ENCODE measurements around the gene GLRB. TPM values are rescaled to one million over a fixed set of nuclear protein-coding genes. Genes with fewer than 3 reads are reported as not detected.

GLRB gene
- total RNA-seq, 1 experiment from 2014 or later: 9.1 TPM

GRCh38 chr4:157141976-157142375, 66.0 kb downstream of the GLRB start:
- H3K4me3 Mint-ChIP-seq (ENCODE audit: low read depth, unreplicated experiment): no peak overlapping the region
- H3K9me3 Mint-ChIP-seq (ENCODE audit: low read depth, unreplicated experiment): no peaks in the 10 kb centered on the region
- no TSS peak for BruUV-seq (replicated peaks)
- no peaks in the 10 kb centered on the region for H3K36me3 Mint-ChIP-seq (ENCODE audit: insufficient read depth, unreplicated experiment)
- CTCF ChIA-PET: no interaction called here
- no peaks in the 10 kb centered on the region for H3K4me1 Mint-ChIP-seq (ENCODE audit: low read depth, unreplicated experiment)
- no peak for DNase-seq
- H3K27ac Mint-ChIP-seq (ENCODE audit: unreplicated experiment): no peak overlapping the region
- TF ChIP-seq CTCF (IDR thresholded peaks at IDR 0.05; ENCODE audit: unreplicated experiment): no peak
- intact Hi-C loops (cut with micrococcal nuclease; ENCODE audit: unreplicated experiment): no loop called here
- no peaks in the 10 kb centered on the region for H3K27me3 Mint-ChIP-seq (ENCODE audit: unreplicated experiment)

GRCh38 chr4:157143369-157143768, 67.4 kb downstream of the GLRB start:
- TF ChIP-seq CTCF (IDR thresholded peaks at IDR 0.05; ENCODE audit: unreplicated experiment): no peak
- Mint-ChIP-seq H3K4me3 (ENCODE audit: low read depth, unreplicated experiment) (no peak overlapping the region), H3K36me3 (ENCODE audit: insufficient read depth, unreplicated experiment) (no peaks in the 10 kb centered on the region), H3K4me1 (ENCODE audit: low read depth, unreplicated experiment) (no peaks in the 10 kb centered on the region), H3K27ac (ENCODE audit: unreplicated experiment) (no peak overlapping the region), H3K27me3 (ENCODE audit: unreplicated experiment) (no peaks in the 10 kb centered on the region), H3K9me3 (ENCODE audit: low read depth, unreplicated experiment) (no peaks in the 10 kb centered on the region)
- no TSS peak for BruUV-seq (replicated peaks)
- intact Hi-C loops (cut with micrococcal nuclease; ENCODE audit: unreplicated experiment): no loop called here
- CTCF ChIA-PET: no interaction called here
- no peak for DNase-seq

- Mint-ChIP-seq H3K4me1 (ENCODE audit: low read depth, unreplicated experiment) (no peaks in the 10 kb centered on the region), H3K27me3 (ENCODE audit: unreplicated experiment) (no peaks in the 10 kb centered on the region), H3K27ac (ENCODE audit: unreplicated experiment) (no peak overlapping the region), H3K4me3 (ENCODE audit: low read depth, unreplicated experiment) (no peak overlapping the region), H3K36me3 (ENCODE audit: insufficient read depth, unreplicated experiment) (no peaks in the 10 kb centered on the region), H3K9me3 (ENCODE audit: low read depth, unreplicated experiment) (no peaks in the 10 kb centered on the region)
- BruUV-seq (replicated peaks): no TSS peak
- no peak for TF ChIP-seq CTCF (IDR thresholded peaks at IDR 0.05; ENCODE audit: unreplicated experiment)
- DNase-seq: no peak
- intact Hi-C loops (cut with micrococcal nuclease; ENCODE audit: unreplicated experiment): no loop called here
- CTCF ChIA-PET: no interaction called here
Measured at GRCh38 chr4:157151711-157152110, 75.8 kb downstream of the GLRB start.

- no peak for TF ChIP-seq CTCF (IDR thresholded peaks at IDR 0.05; ENCODE audit: unreplicated experiment)
- no peaks in the 10 kb centered on the region for H3K36me3 Mint-ChIP-seq (ENCODE audit: insufficient read depth, unreplicated experiment)
- CTCF ChIA-PET: no interaction called here
- no peak overlapping the region for H3K4me3 Mint-ChIP-seq (ENCODE audit: low read depth, unreplicated experiment)
- H3K27me3 Mint-ChIP-seq (ENCODE audit: unreplicated experiment): no peaks in the 10 kb centered on the region
- no peaks in the 10 kb centered on the region for H3K4me1 Mint-ChIP-seq (ENCODE audit: low read depth, unreplicated experiment)
- no peak for DNase-seq
- no peak overlapping the region for H3K27ac Mint-ChIP-seq (ENCODE audit: unreplicated experiment)
- no TSS peak for BruUV-seq (replicated peaks)
- no peaks in the 10 kb centered on the region for H3K9me3 Mint-ChIP-seq (ENCODE audit: low read depth, unreplicated experiment)
- intact Hi-C loops (cut with micrococcal nuclease; ENCODE audit: unreplicated experiment): no loop called here
Measured at GRCh38 chr4:157165935-157166610, 90.1 kb downstream of the GLRB start.

Data from Calu3 (cell line).